Suppressor macrophage treated with lipopolysaccharide for 1 hour (primary cell): ENCODE data around the gene LMO7.

Source experiments
- DNase-seq, 3 donors: peaks; one replicate each; pipeline ENCODE4 v3.0.0-alpha.2; 2020 to 2022

LMO7 gene

GRCh38 chr13:75861786-75862185 lies 225.7 kb downstream of the LMO7 start:
- no peak for DNase-seq

DNA sequence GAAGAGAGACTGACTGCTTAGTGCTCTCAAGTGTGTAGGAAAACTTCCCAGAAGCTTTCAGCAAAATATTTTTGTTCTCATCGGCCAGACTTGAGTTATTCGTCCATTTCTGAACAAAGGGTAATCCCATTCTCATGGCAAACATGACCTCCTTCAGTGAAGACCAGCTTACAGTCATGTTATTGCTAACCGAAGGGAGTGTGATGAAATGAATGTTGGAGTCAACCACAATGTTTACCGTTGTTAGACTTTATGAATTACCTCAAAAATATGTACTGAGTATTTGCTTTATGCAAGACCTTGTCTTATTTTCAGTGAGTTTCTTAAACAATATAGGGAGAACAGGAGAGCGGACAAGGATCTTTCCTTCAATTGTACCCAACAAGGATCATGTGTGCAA lies 228.6 kb downstream of the LMO7 start:
- DNase-seq: no peak

- DNase-seq: no peak
Observed at GRCh38 chr13:75867379-75868117, 231.4 kb downstream of the LMO7 start.

- no peak for DNase-seq
Observed at GRCh38 chr13:75869981-75870380, 233.9 kb downstream of the LMO7 start.

DNA sequence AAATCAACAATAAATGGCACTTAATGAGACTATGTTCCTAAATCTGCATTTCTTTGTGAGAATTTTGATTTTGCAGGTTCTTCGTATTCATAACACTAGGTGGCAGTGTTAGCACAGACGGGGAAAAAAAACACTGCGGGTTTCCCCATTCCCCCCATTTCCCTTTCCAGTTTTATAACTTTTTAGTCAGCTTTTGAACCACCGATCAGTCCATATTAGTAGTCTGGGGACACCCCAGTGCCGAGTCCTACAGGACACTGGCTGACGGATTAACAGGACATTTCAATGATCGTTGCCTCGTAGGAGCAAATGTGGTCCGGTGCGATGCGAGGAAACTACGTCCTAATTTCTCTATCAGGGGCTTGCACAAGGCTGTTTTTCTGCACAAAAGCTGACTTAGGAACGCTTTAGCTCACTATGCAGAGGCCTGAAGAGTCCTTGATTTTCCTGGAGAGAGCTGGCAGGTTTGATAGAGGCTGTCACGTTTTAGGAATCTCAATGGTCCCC lies 234.3 kb downstream of the LMO7 start:
- DNase-seq: peak; percentile 54 to 70 (median 55)

- no peak for DNase-seq
Observed at GRCh38 chr13:75871059-75871458, 234.9 kb downstream of the LMO7 start.

DNA sequence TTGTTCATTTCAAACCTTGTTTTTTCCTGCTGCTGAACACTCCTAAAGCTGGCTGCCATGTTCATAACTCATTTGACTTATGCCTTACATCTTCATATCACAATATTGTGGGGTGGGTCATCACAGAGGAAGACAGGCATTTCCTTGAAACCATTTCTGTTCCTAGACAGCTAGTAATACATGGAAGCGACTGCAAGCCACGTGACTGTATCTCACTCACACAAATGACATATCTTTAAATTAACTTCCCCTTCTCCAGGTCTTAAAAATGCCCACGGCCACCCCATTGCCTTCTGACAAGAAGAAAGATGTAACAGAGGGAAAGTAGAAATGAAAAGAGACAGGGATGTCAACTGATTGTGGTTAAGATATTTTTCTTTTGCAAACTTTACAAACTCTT lies 236.8 kb downstream of the LMO7 start:
- DNase-seq: peak; percentile 68 to 80 (median 68)

- DNase-seq: peak; percentile 64 to 88 (median 80)
Observed at GRCh38 chr13:75873494-75873893, 237.4 kb downstream of the LMO7 start.

- DNase-seq: no peak
Observed at GRCh38 chr13:75875450-75875849, 239.3 kb downstream of the LMO7 start.

GRCh38 chr13:75876142-75877050 lies 240.3 kb downstream of the LMO7 start:
- DNase-seq: peak; percentile 74 to 80 (median 76)

- DNase-seq: no peak
Observed at GRCh38 chr13:75877071-75877470, 240.9 kb downstream of the LMO7 start.

GRCh38 chr13:75879656-75880055 lies 243.5 kb downstream of the LMO7 start:
- DNase-seq: no peak

GRCh38 chr13:75881109-75881775 lies 245.1 kb downstream of the LMO7 start:
- no peak for DNase-seq

GRCh38 chr13:75882261-75882660 lies 246.1 kb downstream of the LMO7 start:
- no peak for DNase-seq

DNA sequence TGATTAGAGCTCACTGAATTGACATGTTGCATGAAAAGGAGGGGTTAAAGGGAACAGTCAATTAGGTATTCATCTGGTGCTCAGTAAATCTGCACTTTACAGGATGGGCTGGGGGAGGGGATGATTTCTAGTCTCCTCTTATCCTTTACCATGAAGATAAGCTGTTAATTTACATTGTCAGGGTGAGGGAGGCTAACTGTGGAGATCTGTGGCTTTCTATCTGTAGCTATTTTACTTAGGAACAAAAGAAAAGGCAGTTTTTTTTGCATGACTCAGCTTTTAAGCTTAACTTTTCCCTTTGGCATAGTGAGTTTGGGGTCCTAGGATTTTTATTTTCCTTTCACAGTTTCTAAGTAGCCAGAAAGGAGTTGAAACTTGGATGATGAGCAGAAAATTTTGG lies 253.3 kb downstream of the LMO7 start:
- no peak for DNase-seq

- DNase-seq: no peak
Observed at GRCh38 chr13:75895168-75895567, 259.0 kb downstream of the LMO7 start.

DNA sequence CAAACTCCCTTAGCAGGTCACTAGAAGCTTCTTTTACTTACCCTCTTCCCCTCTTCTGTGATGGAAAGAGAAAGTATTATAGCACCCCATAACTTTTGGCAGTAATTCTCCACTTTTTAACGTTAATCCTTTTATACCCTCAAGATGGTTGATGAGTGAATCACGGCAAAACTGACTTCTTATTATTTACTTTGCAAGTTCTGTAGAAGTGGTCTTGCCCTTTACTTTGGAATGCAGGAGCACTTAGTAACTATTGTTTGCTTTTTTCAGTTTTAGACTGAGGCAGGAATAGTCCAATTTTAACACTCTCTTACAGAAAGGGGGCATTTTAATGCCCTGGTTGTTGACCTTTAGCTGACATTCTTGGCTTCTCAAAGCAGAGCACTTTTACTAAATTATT lies 260.1 kb downstream of the LMO7 start:
- no peak for DNase-seq

- no peak for DNase-seq
Observed at GRCh38 chr13:75897386-75897785, 261.3 kb downstream of the LMO7 start.

DNA sequence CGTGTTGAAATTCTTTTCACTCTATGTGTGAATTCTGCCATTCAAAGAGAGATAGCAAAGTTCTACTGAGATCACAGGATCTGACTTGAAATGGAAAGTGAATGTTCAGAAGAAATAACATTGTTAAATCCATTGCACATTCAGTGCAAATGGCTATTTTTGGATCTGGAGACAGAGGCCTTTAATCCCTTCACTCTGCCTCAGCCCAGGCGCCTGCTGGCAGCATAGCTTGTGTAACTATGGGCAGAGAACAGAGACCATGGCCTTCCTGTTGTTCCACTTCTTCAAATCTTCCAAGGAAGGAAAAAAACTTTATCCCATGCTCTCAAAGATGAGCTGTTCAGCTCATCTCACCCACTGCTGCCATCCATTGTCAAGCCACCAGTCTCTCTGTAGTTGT lies 265.4 kb downstream of the LMO7 start:
- DNase-seq: no peak

DNA sequence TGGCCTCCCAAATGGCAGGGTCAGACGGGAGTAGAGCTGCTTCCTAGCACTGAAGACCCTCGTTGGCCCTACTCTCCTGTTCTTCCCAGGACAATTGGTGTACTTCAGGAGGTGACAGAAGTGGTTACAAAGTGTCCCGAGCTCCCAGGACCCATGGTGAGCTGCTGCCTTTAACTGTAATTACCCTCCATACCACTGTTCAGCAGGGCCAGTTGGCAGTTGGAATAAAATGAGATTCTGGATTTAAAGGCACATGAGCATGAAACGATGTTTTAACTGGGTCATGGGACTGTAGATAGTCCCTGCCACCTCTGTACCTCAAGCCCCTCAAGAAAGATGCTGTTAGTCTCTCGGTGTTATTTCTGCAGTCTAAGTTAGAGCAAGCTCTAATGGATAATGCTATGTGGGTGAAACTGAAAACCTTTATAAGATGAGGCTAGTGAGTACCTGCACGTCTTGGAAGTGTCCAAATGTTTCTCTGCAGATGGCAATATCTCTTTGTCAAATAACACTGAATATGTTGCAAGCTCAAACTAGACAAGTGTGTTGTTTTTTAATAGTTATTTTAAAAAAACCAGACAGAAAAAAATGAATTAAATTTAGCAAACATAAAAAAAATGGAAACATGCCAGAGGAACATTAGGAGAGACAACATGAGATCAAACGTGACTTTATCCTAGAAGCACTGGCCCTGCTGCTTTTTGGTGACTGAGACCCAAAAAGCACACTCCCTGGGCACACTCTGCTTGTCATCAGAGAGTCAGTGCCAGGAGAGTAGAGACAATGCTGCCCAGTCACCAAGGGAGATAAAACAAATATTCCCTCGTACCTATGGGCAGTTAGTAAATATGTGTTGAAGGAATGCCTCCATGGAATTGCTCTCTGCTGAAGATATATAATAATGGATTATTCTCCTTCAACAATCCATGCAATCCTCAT lies 266.3 kb downstream of the LMO7 start:
- no peak for DNase-seq

DNA sequence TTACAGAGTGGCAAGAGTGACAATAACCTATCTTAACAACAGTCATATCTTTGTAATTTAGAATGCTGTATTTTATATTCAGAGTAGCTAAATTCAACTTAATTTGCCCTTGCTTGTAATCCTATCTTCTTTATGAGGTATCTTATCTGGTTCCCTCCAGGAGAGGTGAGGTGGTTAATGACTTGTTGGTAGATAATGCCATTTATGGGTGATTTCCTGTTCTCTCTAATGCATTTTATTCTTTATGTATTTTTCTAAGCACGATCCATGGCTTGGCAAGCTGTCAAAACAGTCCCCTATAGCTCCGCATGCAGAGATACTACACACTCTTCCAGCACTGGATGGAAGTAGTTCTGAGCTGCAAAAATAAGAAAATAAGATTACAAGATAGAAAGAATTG lies 267.9 kb downstream of the LMO7 start:
- no peak for DNase-seq

DNA sequence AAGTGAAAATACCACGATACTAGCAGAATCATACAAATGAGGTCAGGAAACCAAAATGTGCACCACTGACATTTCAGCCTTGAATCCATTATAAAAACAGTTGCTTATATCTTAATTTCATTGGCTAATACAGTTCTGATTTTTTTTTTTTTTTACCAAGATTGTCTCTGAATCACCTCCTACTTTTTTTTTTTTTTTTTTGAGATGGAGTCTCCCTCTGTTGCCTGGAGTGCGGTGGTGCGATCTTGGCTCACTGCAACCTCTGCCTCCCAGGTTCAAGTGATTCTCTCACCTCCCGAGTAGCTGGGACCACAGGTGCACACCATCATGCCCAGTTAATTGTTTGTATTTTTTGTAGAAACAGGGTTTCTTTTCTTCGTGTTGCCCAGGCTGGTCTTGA lies 270.2 kb downstream of the LMO7 start:
- DNase-seq: no peak
